ENCODE measurements around the gene SPPL2B. TPM values are rescaled to one million over a fixed set of nuclear protein-coding genes. Genes with fewer than 3 reads are reported as not detected.

Gene SPPL2B
- total RNA-seq, 4 donors from 2014 or later, result 18.5 to 32.7 (median 30.9) TPM

GRCh38 chr19:2371656-2372055 is 43.2 kb downstream of the SPPL2B start:
- no peak for ATAC-seq
- Histone ChIP-seq H3K4me3 (no peak overlapping the region), H3K9me3 (peaks cover 0 to 6% (median 0%) of the 10 kb centered on the region in 3 donors), H3K4me1 (no peaks in the 10 kb centered on the region), H3K27ac (no peak overlapping the region), H3K36me3 (no peaks in the 10 kb centered on the region), H3K27me3 (peaks cover 74% of the 10 kb centered on the region)
- WGBS, 2 donors (ENCODE audit: low coverage in 1 of 2), result 66 to 76% methylated on average over 3 to 10 of the region's 16 CpGs
- TF ChIP-seq CTCF (IDR thresholded peaks at IDR 0.05) (no peak), POLR2AphosphoS5 (IDR thresholded peaks at IDR 0.05) (no peak), EP300 (IDR thresholded peaks at IDR 0.05) (no peak), POLR2A (IDR thresholded peaks at IDR 0.05) (no peak)

DNA sequence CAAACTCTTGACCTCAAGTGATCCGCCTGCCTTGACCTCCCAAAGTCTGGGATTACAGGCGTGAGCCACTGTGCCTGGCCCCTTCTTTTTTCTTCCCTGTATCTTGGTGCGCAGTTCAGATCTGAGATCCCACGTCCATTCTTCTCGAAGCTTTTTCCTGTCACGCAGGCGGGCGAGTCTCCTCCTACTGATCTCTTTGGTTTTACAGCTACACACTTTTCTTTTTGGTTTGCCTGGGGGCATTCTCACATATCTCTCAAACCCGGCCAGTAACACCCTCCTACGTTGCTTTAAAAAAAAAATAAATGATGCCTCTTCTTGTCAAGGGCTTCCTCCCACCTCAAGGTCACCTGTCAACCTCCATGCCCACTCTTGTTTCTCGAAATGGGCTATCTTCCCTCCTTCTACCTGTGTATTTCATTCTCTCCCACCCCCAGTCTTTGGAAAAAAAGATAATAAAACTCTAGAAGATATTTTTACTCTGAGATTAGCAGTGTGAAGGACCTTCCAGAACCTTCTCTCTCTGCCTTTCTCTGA is 43.7 kb downstream of the SPPL2B start:
- TF ChIP-seq EP300 (IDR thresholded peaks at IDR 0.05) (no peak), POLR2AphosphoS5 (IDR thresholded peaks at IDR 0.05) (no peak), POLR2A (IDR thresholded peaks at IDR 0.05) (no peak), CTCF (IDR thresholded peaks at IDR 0.05) (no peak)

DNA sequence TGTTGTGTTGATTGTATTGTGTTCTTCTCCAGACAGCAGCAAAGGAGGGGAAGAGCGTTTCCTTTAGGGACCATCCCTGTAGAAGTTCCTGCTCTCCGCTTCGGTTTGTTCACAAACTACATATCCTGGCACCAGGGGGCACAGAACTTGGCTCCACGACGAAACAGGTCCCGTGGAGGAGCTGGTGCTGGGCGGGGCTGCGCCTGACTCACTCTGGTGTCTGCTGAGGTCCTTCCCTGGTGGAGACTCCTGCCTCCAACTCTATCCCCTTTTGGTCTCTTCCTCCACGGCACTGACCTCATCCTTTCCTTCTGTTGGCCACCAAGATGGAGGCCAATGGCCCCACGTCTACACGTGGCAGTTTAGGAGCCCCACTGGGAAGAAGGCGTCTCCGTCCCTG is 46.3 kb downstream of the SPPL2B start:
- H3K4me3 ChIP-seq, result no peak overlapping the region
- TF ChIP-seq POLR2A (IDR thresholded peaks at IDR 0.05) (no peak), EP300 (IDR thresholded peaks at IDR 0.05) (no peak), CTCF (IDR thresholded peaks at IDR 0.05) (no peak), POLR2AphosphoS5 (IDR thresholded peaks at IDR 0.05) (no peak)
- no peaks in the 10 kb centered on the region for H3K36me3 ChIP-seq
- 73 to 81% methylated on average over 3 of the region's 13 CpGs for WGBS, 2 donors (ENCODE audit: low coverage in 1 of 2)
- peaks cover 55% of the 10 kb centered on the region for H3K27me3 ChIP-seq
- H3K9me3 ChIP-seq, result peaks cover 0 to 3% (median 0%) of the 10 kb centered on the region in 3 donors
- H3K4me1 ChIP-seq, result no peaks in the 10 kb centered on the region
- ATAC-seq, result no peak
- no peak overlapping the region for H3K27ac ChIP-seq

More for the DNA sequence above, 43.7 kb downstream of the SPPL2B start:
- 31 to 44% methylated on average over 2 to 11 of the region's 11 CpGs for WGBS, 2 donors (ENCODE audit: low coverage in 1 of 2)
- H3K36me3 ChIP-seq, result no peaks in the 10 kb centered on the region
- H3K9me3 ChIP-seq, result peaks cover 0 to 6% (median 0%) of the 10 kb centered on the region in 3 donors
- H3K27me3 ChIP-seq, result peaks cover 73% of the 10 kb centered on the region
- H3K4me1 ChIP-seq, result no peaks in the 10 kb centered on the region
- H3K4me3 ChIP-seq, result no peak overlapping the region
- no peak for ATAC-seq
- no peak overlapping the region for H3K27ac ChIP-seq

DNA sequence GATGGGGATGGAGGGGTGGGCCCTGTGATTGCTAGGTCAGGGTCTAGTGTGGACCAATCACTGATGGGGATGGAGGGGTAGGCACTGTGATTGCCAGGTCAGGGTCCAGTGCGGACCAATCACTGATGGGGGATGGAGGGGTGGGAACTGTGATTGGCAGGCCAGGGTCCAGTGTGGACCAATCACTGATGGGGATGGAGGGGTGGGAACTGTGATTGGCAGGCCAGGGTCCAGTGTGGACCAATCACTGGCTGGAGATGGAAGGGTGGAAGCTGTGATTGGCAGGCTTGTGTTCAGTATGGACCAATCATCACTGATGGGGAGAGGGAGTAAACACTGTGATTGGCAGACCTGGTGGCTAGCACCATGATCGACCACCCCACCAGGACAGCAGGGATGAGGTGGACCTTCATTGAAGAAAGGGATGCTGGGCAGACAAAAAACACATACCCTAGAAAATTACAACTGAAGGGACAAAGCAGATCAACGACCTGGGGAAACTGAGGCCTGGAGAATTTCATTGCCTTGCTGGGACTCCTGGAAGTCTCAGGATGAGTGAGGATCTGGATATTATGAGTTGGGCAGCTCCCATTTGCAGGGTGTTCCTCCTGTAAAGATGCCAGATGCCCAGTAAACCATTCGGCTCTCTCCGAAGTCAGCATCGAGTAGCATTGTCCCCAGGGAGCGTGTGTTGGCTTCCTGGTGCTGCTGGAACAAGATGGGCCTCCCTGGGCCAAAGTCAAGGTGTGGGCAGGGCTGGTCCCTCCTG is 47.1 kb downstream of the SPPL2B start:
- Histone ChIP-seq H3K36me3 (no peaks in the 10 kb centered on the region), H3K4me3 (no peak overlapping the region), H3K27ac (no peak overlapping the region), H3K4me1 (no peaks in the 10 kb centered on the region), H3K27me3 (peaks cover 53% of the 10 kb centered on the region), H3K9me3 (peaks cover 0 to 7% (median 0%) of the 10 kb centered on the region in 3 donors)
- ATAC-seq, result no peak
- WGBS, 2 donors (ENCODE audit: low coverage in 1 of 2), result 73% methylated on average over 5 of the region's 7 CpGs
- TF ChIP-seq POLR2A (IDR thresholded peaks at IDR 0.05) (no peak), EP300 (IDR thresholded peaks at IDR 0.05) (no peak), POLR2AphosphoS5 (IDR thresholded peaks at IDR 0.05) (no peak), CTCF (IDR thresholded peaks at IDR 0.05) (no peak)

Data from gastroesophageal sphincter (tissue), 4 donors.